Measurements from ENCODE around the gene TMEM132D.
"Not testable (repeated sequence)": the region's sequence is repeated elsewhere in the genome, so short reads cannot be mapped to it uniquely, and the experiment has no call there.

Gene TMEM132D

DNA sequence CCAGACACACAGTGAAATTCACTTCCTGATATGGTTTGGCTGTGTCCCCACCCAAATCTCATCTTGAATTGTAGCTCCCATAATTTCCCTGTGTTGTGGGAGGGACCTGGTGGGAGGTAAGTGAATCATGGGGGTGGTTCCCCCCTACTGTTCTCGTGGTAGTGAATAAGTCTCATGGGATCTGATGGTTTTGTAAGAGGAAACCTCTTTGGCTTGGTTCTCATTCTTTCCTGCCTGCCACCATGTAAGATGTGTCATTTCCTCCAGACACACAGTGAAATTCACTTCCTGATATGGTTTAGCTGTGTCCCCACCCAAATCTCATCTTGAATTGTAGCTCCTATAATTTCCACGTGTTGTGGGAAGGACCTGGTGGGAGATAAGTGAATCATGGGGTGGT, 354.8 kb downstream of the TMEM132D start:
- not testable (repeated sequence) for DNase-seq (ENCODE audit: low read depth in 1 of 2, low spot score in 1 of 2)

DNA sequence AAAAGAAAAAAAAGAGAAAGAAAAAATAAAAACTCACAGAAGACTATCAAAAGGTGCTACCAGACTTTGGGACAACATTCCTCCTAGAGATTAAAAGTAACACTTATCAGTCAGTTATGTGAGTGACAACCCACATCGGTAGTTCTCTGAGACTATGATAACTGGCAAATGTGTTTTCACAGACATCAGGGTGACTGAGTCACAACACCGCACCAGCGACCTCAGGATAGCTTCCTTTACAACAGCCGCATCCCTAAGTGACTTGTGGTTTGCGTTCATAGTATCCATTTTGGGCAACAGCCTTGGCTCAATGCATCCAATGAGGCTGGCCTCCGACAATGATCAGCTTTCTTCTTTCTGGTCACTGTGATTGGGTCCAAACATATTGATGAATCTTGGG, 359.1 kb downstream of the TMEM132D start:
- DNase-seq (ENCODE audit: low read depth in 1 of 2, low spot score in 1 of 2), result no peak

DNA sequence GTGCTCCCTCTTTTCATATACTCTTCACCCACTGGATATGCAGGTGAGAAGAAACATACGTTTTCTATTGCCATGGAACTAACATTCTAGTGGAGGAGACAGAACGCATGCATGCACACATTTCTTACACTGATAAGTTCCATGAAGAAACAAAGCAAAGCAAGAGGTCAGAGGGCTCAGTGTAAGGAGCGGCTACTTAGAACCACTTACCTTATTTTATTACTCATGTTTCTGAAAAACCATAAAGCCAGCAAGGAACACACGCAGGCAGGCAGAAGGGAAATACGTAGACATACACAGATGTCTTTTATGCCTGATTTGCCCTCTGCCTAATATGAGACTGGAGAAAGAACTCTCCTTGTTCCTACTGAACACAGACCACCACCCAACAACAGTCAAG, 362.9 kb downstream of the TMEM132D start:
- no peak for DNase-seq (ENCODE audit: low read depth in 1 of 2, low spot score in 1 of 2)

DNA sequence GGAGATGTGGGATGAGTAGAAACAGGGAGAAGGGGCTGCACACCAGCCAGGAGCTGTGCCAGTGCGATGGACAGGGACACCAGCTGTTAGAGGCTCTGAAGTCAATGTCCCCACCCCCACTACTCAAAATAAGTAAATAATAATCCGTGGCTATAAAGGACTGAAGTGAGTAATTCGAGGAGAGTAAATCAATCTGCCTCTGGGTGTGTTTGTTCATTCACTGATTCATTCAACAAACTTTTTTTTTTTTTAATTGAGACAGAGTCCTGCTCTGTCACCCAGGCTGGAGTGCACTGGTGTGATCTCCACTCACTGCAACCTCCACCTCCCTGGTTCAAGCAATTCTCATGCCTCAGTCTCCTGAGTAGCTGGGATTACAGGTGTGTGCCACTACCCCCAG, 363.6 kb downstream of the TMEM132D start:
- DNase-seq (ENCODE audit: low read depth in 1 of 2, low spot score in 1 of 2), result no peak

DNA sequence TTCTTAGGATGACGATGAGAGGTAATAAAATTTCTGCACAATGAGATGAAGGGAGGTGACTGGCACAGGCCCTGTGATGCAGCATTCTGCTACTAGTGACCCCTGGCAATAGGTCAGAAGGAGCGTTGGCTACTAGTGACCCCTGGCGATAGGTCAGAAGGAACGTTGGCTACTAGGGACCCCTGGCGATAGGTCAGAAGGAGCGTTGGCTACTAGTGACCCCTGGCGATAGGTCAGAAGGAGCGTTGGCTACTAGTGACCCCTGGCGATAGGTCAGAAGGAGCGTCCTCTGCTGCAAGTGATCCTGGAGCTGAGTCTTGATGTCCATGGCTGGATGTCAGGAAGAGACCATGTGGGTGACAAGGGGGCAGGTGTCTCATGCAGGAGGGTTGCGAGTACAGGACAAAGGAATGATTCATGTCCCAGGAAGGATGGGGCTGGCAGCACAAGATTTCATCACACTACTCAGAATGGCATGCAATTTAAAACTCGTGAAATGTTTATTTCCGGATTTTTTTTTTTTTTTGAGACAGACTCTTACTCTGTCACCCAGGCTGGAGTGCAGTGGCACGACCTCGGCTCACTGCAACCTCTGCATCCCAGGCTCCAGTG, 365.0 kb downstream of the TMEM132D start:
- DNase-seq (ENCODE audit: low read depth in 1 of 2, low spot score in 1 of 2), result not testable (repeated sequence)

DNA sequence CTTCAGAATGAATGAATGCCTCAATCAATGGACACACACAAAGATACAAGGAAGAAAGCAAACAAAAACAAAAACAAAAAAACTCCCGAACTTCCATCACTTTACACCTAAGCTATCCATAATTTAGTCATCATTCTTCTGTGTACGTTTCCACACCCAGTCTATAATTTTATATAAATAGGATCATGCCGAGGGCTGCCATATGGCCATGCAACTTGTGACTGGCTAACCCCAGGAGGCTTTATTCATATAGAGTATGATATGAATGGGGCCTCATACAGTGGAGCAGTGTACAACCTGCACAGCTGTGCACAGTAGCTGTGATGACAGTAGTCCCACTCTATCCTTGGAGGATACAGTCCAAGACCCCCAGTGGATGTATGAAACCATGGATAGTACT, 365.7 kb downstream of the TMEM132D start:
- no peak for DNase-seq (ENCODE audit: low read depth in 1 of 2, low spot score in 1 of 2)

DNA sequence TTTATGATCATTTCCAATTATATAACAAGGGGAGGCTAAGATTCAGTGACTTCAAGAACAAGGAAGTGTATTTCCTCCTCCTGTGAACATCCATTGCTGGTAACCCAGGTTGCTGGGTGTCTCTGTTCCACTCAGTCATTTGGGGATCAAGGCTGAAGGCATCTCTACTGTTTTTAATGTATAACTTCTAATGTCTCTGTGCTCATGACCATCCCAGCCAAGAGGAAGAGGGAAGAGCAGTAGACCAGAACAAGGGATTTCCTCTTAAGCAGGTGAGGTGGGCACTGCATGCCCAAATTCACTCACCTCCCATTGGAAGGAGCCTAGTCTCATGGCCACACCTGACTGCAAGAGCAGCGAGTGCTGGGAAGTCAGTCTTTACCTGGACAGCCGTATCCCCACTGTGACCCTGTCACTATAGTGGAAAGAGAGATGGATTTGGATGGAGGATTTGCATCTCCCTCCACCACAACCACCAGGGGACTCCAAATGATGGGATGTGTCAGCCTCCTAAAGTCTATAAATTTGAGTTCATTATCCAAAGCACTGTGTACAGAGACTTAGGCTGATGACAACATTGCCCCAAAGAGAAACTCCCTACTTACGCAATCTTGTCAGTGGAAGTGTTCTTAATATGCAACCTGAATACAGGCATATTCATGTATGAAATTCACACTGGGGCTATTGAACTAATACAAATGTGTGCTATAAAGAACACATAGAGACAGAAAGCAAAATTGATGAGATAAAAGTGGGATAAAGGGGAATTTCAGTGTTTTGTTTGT, 368.7 kb downstream of the TMEM132D start:
- no peak for DNase-seq (ENCODE audit: low read depth in 1 of 2, low spot score in 1 of 2)

DNA sequence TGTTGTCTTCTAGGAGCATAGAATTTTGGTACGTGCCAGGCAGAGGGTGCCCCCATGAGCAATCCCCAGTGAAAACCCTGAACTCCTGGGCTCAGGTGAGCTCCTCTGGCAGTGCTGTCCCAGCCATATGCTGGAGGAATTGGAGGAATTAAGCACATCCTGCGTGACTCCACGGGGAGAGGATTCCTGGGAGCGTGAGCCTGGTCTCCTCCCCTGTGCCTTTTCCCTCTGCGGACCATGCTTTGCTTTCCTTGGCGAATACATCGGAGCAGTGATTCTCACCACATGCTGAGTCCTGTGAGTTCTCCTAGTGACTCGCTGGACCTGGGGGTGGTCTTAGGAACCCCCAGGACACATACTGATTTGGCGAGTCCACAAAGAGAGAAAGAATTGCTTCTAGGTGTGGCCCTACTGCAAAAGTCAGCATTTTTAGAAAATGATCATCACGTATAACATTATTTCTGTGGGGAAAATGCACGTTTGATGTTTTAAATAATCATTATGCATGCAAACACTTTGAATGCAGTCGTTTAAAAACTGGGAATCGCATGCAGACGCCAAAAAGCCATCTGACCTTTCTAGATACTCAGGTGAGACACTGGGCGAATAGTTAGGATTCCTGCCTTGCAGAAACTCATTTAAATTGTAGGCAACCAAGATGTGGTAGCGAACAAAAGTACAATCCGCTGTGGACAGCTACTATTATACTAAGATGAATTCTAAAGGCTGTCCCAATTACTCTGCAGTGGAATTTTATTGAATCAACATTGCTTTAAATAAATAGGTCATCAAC, 370.9 kb downstream of the TMEM132D start:
- DNase-seq (ENCODE audit: low read depth in 1 of 2, low spot score in 1 of 2), result no peak

DNA sequence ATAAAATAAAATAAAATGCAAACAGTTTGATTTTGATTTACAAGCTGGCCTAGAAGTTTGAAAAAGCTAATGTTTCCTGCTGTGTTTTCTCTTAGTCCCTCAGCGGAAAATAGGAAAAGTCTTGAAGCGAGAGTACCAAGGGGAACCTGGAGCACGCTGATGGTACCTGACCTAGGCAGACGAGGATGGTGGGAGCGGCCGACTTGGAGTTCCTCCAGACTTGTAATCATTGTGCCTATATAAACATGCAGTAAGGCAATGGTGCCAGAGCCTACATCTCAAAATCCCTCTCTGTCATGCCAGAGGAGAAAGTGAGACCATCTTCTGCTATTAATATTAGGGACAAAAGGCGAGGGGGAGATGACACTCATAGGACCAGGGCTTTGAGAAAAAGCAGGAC, 371.7 kb downstream of the TMEM132D start:
- no peak for DNase-seq (ENCODE audit: low read depth in 1 of 2, low spot score in 1 of 2)

DNA sequence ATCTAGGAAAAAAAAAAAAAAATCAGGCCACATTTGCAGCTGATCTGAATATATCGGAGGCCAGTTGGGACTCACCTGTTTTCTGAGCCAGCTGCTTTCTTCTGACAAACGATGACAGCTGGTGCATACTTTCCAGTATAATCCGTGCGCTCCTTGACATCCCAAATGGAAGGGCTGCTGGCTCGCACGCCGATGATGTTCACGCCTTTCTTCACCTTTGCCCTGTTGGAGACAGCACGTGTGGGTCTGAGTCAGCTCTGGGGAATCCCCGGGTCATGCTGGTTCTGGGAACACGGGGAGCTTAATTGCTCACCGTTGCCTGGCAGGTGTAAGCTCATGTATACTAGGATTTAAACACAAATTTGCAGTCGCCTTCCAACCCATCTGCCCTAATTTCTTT, 372.8 kb downstream of the TMEM132D start:
- no peak for DNase-seq (ENCODE audit: low read depth in 1 of 2, low spot score in 1 of 2)

DNA sequence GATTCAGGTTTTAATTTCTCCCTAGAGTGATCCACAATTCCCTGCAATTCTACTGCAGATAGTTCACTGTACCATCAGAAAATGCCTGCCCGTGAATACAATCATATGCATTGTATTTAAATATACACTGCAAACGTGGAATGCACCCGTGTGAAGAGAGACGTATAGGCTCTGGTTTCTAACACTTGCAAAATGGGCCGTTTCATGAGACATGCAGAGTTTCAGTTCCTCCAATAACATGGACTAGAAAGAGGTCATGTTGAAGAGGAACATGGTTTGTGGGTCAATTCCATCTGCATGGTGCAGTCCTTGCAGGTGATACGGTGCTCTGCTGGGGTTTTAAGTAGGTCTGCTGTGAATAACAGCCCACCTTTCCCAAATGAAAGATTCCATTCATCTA, 373.3 kb downstream of the TMEM132D start:
- DNase-seq (ENCODE audit: low read depth in 1 of 2, low spot score in 1 of 2), result no peak

DNA sequence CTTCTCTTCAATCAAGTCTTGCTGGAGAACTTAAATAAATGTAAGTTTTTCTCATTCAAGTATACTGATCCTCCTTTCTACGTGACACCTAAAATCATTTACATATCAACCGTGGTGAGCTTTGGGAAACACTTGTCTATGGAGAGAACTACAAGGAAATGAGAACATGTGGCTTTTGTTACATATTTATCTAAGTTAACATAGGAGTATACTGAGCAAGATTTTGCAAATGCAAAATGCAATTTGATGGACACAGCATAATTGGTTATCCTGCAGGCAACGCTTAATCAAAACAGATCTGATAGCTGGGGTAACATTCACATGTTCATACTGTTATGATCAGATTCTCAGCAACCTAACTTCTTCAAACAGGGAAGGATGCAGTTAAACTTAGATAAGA, 376.3 kb downstream of the TMEM132D start:
- no peak for DNase-seq (ENCODE audit: low read depth in 1 of 2, low spot score in 1 of 2)

DNA sequence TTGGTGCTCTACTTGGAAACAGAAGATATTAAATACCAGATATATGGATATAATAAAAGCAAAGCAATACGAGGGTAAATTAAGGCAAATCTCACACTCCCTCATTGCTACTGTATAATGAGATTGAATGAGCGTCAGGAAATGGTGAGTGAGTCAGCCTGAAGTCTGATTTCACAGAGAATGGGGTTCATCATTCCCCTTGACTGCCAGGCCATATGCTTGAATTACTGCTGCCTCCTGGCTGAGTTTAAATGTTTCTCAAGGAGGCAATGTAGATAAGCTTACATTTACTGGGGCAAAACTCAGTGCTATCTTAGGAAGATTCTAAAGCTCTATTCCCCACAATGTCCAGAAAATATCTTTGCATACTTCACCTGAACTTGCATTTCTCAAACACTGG, 380.2 kb downstream of the TMEM132D start:
- DNase-seq (ENCODE audit: low read depth in 1 of 2, low spot score in 1 of 2), result no peak

DNA sequence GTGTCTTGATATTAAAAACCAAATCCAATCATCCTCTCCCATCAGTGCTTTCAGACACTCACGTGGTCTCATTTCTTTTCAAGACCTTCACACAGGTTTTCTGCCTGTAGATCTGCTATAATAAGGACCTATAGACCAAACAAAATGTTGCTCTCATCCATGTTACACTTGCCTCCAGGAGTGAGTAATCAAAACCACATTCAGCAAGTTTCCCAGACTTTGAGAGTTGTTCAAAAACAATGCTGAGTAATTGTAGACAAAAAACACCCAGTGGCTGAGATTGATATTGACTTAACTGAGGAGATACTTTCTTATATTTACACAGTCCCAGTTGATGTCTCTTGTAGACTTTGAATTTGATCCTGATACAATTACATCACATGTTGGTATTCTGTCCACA, 383.1 kb downstream of the TMEM132D start:
- no peak for DNase-seq (ENCODE audit: low read depth in 1 of 2, low spot score in 1 of 2)

DNA sequence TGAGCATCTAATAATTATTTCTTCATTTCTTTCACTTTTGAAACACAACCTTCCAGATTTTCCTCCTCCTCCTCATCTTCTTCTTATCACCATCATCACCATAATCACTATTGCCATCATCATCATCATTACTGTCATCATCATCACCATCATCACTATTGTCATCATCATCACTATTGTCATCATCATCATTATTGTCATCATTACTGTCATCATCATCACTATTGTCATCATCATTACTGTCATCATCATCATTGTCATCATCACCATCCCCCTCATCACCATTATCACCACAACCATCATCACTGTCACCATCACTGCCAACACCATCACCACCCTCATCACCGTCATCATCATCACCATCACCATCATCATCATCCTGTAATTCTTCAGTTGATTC, 400.0 kb downstream of the TMEM132D start:
- DNase-seq (ENCODE audit: low read depth in 1 of 2, low spot score in 1 of 2), result no peak

DNA sequence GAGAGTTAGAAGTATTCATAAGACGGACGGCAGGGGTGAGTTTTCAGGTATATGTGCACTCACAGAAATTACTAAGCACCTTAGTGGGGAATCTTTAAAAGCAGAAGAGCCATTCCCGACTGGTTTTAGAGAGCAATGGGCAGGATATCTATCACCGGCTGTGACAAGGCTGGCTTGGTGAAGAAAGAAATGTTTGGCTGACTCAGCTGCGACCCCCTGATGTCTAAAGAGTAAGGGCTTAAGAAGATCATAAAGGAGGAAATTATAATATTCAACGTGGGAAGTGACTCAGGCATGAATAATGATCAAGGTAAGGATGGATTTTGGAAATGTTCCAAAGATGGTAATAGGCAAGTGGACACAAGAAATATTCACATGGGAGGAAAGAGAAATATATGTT, 407.6 kb downstream of the TMEM132D start:
- DNase-seq (ENCODE audit: low read depth in 1 of 2, low spot score in 1 of 2), result no peak

DNA sequence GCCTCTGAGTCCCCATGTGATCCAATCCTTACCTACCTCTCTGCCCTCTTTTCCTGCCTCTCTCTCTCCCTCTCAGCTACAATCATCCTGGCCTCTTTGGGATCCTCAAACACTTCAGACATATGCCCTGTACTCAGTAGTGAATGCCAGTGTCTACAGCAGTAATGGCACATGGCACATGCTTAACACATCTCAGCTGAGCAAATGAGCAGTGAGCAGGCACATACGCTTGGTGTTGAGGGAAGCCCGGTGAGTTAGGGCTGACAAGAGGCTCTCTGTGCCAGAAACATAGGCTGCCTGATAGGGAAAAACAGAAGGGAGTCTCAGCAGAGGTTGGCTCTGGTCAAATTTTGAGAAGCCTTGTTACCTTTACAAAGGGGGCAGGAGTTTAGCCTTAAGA, 409.1 kb downstream of the TMEM132D start:
- DNase-seq (ENCODE audit: low read depth in 1 of 2, low spot score in 1 of 2), result no peak

DNA sequence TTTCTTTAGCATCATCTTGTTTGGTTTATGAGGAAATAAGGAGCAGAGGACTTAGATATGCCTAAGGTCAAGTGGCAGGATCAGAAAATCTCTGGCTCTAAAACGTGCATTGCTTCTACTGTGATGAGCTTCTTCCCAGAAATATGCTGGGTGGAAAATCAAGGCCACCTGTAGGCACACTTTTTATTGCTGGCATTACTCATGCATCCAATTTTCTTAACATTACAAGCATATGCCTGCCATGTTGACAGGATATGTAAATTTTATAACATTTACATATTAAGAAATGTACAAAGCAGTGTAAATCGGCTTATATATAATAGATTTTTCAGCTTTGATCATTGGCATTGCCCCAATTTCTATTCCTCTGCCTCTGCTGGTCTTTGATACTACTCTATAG, 409.6 kb downstream of the TMEM132D start:
- no peak for DNase-seq (ENCODE audit: low read depth in 1 of 2, low spot score in 1 of 2)

DNA sequence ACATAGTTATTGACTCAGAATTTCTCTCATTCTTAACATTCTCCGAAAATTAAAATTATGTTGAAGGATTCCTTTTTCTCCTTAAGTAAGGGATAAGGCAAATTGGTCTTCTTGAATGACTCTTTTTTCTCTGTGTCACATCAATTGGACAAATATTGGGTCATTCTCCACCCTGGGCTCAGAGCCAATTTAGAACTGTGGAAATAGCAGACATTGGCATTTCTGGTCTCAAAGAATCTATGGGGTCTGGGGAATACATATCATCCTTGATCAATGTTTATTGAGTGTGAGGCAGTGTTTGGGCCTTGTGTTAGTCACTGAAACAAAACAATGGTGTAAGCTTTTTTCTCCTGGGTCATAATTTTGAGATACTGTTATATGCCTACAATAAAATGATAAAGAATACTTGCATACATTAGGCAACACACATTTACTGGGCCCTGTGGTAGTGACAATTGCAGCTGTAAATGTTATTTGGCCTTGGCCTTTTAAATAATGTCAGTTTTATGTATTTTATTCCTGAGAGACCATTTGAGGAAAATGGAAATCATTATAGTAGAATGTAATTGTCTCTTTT, 414.6 kb downstream of the TMEM132D start:
- no peak for DNase-seq (ENCODE audit: low read depth in 1 of 2, low spot score in 1 of 2)

DNA sequence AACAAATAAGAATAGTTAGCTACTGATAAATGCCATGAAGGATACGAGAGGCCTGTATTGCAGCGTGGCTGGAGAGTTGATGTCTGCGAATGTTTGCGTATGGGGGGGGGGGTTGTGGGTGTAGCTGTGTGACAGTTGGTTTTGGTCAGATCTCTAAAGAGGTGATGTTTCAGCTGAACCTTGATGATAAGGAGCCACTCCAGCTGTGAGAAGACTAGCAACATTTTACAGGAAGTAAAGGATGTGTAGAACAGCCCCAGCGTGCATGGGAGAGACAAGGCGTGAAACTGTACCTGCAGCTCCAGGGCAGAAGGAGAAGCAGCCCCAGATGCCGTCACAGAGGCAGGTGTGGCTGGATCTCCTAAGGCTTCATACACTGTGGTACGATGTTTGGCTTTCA, 416.9 kb downstream of the TMEM132D start:
- DNase-seq (ENCODE audit: low read depth in 1 of 2, low spot score in 1 of 2), result no peak

DNA sequence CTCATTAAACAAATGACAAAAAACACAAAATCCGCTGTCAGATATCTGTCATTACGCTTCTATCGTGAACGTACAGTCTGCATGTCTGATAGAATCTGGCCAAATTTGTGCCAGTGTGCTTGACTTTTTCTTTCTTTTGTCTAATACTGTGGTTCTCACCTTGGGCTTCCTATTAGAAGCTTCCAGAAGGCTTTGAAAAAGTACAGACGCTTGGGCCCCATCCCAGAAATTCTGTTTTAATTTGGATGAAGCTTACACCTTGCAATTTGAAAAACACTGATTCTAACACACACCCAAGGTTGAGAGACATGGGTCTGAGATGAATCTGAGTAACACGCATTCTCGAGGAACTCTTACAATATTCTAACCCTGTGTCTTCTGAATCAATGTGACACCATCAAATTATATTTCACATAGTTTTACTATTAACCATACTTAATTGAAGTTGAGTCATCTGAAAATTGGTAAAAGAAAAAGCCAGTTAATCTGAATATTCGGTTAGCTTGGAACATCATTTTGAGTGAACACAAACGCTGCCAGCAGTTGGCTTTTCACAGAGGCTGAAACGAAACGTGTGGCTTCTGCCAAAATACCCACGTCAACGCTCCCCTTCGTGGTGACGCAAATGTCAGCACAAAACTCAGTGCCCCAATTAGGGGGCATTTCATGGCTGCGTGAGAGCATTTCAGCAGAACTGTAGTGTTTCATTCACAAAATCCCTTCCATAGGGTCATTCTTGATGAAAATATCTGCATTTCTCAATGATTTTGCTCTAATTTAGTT, 420.5 kb downstream of the TMEM132D start:
- DNase-seq (ENCODE audit: low read depth in 1 of 2, low spot score in 1 of 2), result no peak
